K562 (cell line): ENCODE data around the gene NAIF1. TPM values are rescaled to one million over a fixed set of nuclear protein-coding genes. Genes with fewer than 3 reads are reported as not detected.

Experiments used
- BRF1 ChIP-seq: IDR thresholded peaks from 3 replicates; pipeline ENCODE4 v1.6.1; 2011; ENCODE audit warnings: borderline replicate concordance, mild to moderate bottlenecking; ENCODE audit not compliant: insufficient read length; ENCODE audit errors: extremely low read depth
- HIVEP1 ChIP-seq: fragments of 250-450 bp; sonication (Bioruptor Pico); IDR thresholded peaks from 2 replicates; pipeline ENCODE4 v1.4.0; 2020; ENCODE audit warnings: mild to moderate bottlenecking
- HMG20B ChIP-seq: fragments of 250-450 bp; sonication (Bioruptor Pico); IDR thresholded peaks from 2 replicates; pipeline ENCODE4 v1.5.0; 2021; ENCODE audit warnings: mild to moderate bottlenecking
- MEF2A ChIP-seq: IDR thresholded peaks from 2 replicates; pipeline ENCODE4 v1.6.1; 2011; ENCODE audit warnings: low read depth, mild to moderate bottlenecking, low read length, moderate library complexity; ENCODE audit not compliant: control insufficient read depth
- NEUROD1 ChIP-seq: fragments of 150-350 bp; IDR thresholded peaks from 2 replicates; pipeline ENCODE4 v1.6.1; 2014; ENCODE audit warnings: borderline replicate concordance, low read length, low read depth; ENCODE audit not compliant: partially characterized antibody
- NUFIP1 ChIP-seq: fragments of 450-650 bp; IDR thresholded peaks from 2 replicates; pipeline ENCODE4 v1.6.1; 2018; ENCODE audit not compliant: partially characterized antibody
- U2AF2 ChIP-seq: fragments of 200-400 bp; formaldehyde crosslinking; optimal IDR thresholded peaks from 2 replicates; pipeline ENCODE3; 2017; ENCODE audit warnings: low read depth, mild to moderate bottlenecking, low read length
- ZNF644 ChIP-seq: fragments of 200-800 bp; sonication (Bioruptor generic); IDR thresholded peaks from 2 replicates; pipeline ENCODE4 v1.6.1; 2016; ENCODE audit warnings: low read depth, missing genetic modification characterization, missing compliant biosample characterization
- polyA plus RNA-seq, 8 experiments: library from polyadenylated mRNA; depleted of rRNA in 4 of 8; stranded (reverse) in 5 of 8; unstranded in 3 of 8; fragments of >200 nt; fragmentation: Nextera tagmentation in 2 of 8; fragmentation: Illumina TruSeq in 1 of 8; extraction: Ambion mirVana in 2 of 8; extraction: Trizol in 1 of 8; gene quantifications; 2 replicates each; pipeline versions ENCODE4 v1.2.1 to v1.2.3, GENCODE V29; 2011 to 2014; ENCODE audit warnings: inconsistent platforms in 1 of 8, missing spikeins in 1 of 8
- total RNA-seq, 7 experiments: library from RNA; depleted of rRNA in 6 of 7; stranded (reverse); fragments of >200 nt in 6 of 7; fragmentation: Illumina TruSeq in 2 of 7; extraction: Trizol in 2 of 7; gene quantifications; 2 replicates each; pipeline versions ENCODE4 v1.2.1 to v1.2.3, GENCODE V29; 2011 to 2021; ENCODE audit warnings: low replicate concordance in 1 of 7
- TF ChIP-seq, protein P1 (sequence below): fragments of 450-650 bp; IDR thresholded peaks from 2 replicates; pipeline ENCODE4 v1.6.1; 2017; ENCODE audit warnings: antibody characterized with exemption, mild to moderate bottlenecking
- TF ChIP-seq, protein P2 (sequence below): sonication (generic); formaldehyde crosslinking; IDR thresholded peaks from 2 replicates; pipeline ENCODE4 v1.8.1; 2023; ENCODE audit warnings: mild to moderate bottlenecking, missing genetic modification reagents
- TF ChIP-seq, protein P3 (sequence below), 2 experiments: IDR thresholded peaks; 2 replicates each; pipeline ENCODE4 v1.6.1; 2011; ENCODE audit warnings: borderline replicate concordance in 1 of 2, control low read depth in 1 of 2, low read depth in 1 of 2, low read length in 1 of 2, mild to moderate bottlenecking in 1 of 2, mixed read lengths in 1 of 2, moderate library complexity in 1 of 2; ENCODE audit not compliant: insufficient read depth in 1 of 2, insufficient read length in 1 of 2, poor library complexity in 1 of 2, severe bottlenecking in 1 of 2; ENCODE audit errors: extremely low read depth in 1 of 2
- TF ChIP-seq, protein P4 (sequence below): fragments of 450-650 bp; formaldehyde crosslinking; IDR thresholded peaks from 2 replicates; pipeline ENCODE4 v1.4.0; 2020; ENCODE audit warnings: mild to moderate bottlenecking, mixed read lengths
- TF ChIP-seq, protein P5 (sequence below): sonication (generic); formaldehyde crosslinking; IDR thresholded peaks from 2 replicates; pipeline ENCODE4 v1.8.1; 2023; ENCODE audit warnings: mild to moderate bottlenecking, missing genetic modification reagents
- TF ChIP-seq, protein P6 (sequence below): fragments of 450-650 bp; IDR thresholded peaks from 2 replicates; pipeline ENCODE4 v1.6.1; 2016; ENCODE audit warnings: low read depth, mild to moderate bottlenecking, moderate library complexity

NAIF1 gene
- total and polyA plus RNA-seq, 9 of the 15 experiments (the other 6 are each of a cell fraction or from before 2014, with no cell fraction given): 4.8 to 26.6 (median 17.2) TPM

DNA sequence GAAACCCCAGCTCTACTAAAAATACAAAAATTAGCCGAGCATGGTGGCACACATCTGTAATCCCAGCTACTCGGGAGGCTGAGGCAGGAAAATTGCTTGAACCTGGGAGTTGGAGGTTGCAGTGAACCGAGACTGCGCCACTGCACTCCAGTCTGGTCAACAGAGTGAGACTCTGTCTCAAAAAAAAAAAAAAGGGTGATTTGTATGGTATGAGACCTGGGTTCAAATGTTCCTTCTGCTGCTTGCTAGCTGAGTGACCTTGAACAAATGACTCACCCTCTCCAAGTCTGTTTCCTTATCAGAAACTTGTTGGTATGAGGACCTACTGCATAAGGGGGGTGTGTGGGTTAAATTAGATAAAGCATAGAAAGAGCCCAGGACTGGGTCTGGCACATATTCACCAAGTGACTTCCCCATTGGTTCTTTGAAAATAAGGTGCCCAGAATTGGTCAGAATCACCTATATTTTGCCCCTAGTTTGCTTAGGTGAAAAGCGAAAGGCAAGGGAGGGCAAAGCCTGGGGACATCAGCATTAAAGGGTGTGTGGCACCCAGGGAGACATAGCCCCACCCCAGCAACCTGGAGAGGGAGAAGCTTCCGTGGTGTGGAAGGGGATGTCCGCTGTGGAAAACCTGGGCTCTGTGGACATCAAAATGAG, 10.9 kb upstream of the NAIF1 start (continued):
- no peak for TF ChIP-seq HIVEP1 (CRISPR knock-in tag)
- TF ChIP-seq, protein P1, sequence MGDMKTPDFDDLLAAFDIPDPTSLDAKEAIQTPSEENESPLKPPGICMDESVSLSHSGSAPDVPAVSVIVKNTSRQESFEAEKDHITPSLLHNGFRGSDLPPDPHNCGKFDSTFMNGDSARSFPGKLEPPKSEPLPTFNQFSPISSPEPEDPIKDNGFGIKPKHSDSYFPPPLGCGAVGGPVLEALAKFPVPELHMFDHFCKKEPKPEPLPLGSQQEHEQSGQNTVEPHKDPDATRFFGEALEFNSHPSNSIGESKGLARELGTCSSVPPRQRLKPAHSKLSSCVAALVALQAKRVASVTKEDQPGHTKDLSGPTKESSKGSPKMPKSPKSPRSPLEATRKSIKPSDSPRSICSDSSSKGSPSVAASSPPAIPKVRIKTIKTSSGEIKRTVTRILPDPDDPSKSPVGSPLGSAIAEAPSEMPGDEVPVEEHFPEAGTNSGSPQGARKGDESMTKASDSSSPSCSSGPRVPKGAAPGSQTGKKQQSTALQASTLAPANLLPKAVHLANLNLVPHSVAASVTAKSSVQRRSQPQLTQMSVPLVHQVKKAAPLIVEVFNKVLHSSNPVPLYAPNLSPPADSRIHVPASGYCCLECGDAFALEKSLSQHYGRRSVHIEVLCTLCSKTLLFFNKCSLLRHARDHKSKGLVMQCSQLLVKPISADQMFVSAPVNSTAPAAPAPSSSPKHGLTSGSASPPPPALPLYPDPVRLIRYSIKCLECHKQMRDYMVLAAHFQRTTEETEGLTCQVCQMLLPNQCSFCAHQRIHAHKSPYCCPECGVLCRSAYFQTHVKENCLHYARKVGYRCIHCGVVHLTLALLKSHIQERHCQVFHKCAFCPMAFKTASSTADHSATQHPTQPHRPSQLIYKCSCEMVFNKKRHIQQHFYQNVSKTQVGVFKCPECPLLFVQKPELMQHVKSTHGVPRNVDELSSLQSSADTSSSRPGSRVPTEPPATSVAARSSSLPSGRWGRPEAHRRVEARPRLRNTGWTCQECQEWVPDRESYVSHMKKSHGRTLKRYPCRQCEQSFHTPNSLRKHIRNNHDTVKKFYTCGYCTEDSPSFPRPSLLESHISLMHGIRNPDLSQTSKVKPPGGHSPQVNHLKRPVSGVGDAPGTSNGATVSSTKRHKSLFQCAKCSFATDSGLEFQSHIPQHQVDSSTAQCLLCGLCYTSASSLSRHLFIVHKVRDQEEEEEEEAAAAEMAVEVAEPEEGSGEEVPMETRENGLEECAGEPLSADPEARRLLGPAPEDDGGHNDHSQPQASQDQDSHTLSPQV: no peak
- no peak for TF ChIP-seq NUFIP1
- no peak for TF ChIP-seq BRF1
- TF ChIP-seq, protein P2, sequence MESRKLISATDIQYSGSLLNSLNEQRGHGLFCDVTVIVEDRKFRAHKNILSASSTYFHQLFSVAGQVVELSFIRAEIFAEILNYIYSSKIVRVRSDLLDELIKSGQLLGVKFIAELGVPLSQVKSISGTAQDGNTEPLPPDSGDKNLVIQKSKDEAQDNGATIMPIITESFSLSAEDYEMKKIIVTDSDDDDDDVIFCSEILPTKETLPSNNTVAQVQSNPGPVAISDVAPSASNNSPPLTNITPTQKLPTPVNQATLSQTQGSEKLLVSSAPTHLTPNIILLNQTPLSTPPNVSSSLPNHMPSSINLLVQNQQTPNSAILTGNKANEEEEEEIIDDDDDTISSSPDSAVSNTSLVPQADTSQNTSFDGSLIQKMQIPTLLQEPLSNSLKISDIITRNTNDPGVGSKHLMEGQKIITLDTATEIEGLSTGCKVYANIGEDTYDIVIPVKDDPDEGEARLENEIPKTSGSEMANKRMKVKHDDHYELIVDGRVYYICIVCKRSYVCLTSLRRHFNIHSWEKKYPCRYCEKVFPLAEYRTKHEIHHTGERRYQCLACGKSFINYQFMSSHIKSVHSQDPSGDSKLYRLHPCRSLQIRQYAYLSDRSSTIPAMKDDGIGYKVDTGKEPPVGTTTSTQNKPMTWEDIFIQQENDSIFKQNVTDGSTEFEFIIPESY (CRISPR knock-in tag): no peak
- no peak for TF ChIP-seq HMG20B (CRISPR knock-in tag)
- no peak for TF ChIP-seq ZNF644 (tag)
- no peak for TF ChIP-seq U2AF2
- TF ChIP-seq, protein P3, sequence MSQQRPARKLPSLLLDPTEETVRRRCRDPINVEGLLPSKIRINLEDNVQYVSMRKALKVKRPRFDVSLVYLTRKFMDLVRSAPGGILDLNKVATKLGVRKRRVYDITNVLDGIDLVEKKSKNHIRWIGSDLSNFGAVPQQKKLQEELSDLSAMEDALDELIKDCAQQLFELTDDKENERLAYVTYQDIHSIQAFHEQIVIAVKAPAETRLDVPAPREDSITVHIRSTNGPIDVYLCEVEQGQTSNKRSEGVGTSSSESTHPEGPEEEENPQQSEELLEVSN (IDR thresholded peaks at IDR 0.05; ENCODE audit: borderline replicate concordance in 1 of 2, extremely low read depth in 1 of 2, insufficient read depth in 1 of 2, insufficient read length in 1 of 2, low read depth in 1 of 2, low read length in 1 of 2, poor library complexity in 1 of 2, severe bottlenecking in 1 of 2): no peak
- TF ChIP-seq, protein P4, sequence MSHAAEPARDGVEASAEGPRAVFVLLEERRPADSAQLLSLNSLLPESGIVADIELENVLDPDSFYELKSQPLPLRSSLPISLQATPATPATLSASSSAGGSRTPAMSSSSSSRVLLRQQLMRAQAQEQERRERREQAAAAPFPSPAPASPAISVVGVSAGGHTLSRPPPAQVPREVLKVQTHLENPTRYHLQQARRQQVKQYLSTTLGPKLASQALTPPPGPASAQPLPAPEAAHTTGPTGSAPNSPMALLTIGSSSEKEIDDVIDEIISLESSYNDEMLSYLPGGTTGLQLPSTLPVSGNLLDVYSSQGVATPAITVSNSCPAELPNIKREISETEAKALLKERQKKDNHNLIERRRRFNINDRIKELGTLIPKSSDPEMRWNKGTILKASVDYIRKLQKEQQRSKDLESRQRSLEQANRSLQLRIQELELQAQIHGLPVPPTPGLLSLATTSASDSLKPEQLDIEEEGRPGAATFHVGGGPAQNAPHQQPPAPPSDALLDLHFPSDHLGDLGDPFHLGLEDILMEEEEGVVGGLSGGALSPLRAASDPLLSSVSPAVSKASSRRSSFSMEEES: no peak; the same call in 1 of the 2 replicates
- no peak for TF ChIP-seq MEF2A
- TF ChIP-seq, protein P5, sequence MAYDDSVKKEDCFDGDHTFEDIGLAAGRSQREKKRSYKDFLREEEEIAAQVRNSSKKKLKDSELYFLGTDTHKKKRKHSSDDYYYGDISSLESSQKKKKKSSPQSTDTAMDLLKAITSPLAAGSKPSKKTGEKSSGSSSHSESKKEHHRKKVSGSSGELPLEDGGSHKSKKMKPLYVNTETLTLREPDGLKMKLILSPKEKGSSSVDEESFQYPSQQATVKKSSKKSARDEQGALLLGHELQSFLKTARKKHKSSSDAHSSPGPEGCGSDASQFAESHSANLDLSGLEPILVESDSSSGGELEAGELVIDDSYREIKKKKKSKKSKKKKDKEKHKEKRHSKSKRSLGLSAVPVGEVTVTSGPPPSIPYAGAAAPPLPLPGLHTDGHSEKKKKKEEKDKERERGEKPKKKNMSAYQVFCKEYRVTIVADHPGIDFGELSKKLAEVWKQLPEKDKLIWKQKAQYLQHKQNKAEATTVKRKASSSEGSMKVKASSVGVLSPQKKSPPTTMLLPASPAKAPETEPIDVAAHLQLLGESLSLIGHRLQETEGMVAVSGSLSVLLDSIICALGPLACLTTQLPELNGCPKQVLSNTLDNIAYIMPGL (CRISPR knock-in tag): no peak
- TF ChIP-seq, protein P6, sequence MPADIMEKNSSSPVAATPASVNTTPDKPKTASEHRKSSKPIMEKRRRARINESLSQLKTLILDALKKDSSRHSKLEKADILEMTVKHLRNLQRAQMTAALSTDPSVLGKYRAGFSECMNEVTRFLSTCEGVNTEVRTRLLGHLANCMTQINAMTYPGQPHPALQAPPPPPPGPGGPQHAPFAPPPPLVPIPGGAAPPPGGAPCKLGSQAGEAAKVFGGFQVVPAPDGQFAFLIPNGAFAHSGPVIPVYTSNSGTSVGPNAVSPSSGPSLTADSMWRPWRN: peak; percentile 9; the same call in 1 of the 2 replicates
- TF ChIP-seq NEUROD1: no peak
